ENCODE results near the gene SAYSD1. TPM values are rescaled to one million over a fixed set of nuclear protein-coding genes. Genes with fewer than 3 reads are reported as not detected.

The SAYSD1 gene
- total and polyA plus RNA-seq, 2 of the 8 experiments (the other 6 are each of a cell fraction or from before 2014, with no cell fraction given), result 6.7 to 7.9 TPM

- H2AFZ ChIP-seq (ENCODE audit: low read length), result no peak overlapping the region
- FAIRE-seq (no peak), DNase-seq (ENCODE audit: low read depth in 1 of 2, low spot score in 2 of 2) (no peak)
- 82% methylated on average over 12 of the region's 14 CpGs; no CpG with 5 or more reads in 1 of the 2 experiments for WGBS, 2 experiments (ENCODE audit: extremely low coverage in 1 of 2, insufficient coverage in 1 of 2, insufficient read length in 1 of 2, insufficient replicate concordance in 2 of 2, low coverage in 1 of 2, low lambda C conversion rate in 2 of 2, missing lambda C conversion rate in 1 of 2)
- H3K4me2 ChIP-seq (ENCODE audit: insufficient read depth in 1 of 2, low read depth in 2 of 2, low read length in 2 of 2), result no peak overlapping the region
- no peak overlapping the region for H3K4me3 ChIP-seq (ENCODE audit: extremely low read depth in 1 of 4, insufficient read depth in 2 of 4, low read depth in 3 of 4, low read length in 4 of 4)
- peaks cover 0 to 3% (median 2%) of the 10 kb centered on the region in 4 experiments; a peak in 2 of 8 replicates for H3K36me3 ChIP-seq (ENCODE audit: control insufficient read depth in 2 of 4, insufficient read depth in 4 of 4, low read length in 3 of 4)
- no peak overlapping the region for H3K14ac ChIP-seq (ENCODE audit: insufficient read length)
- H3K18ac ChIP-seq (ENCODE audit: extremely low read depth, low read length), result no peak overlapping the region
- H3K9me3 ChIP-seq (ENCODE audit: insufficient read depth in 2 of 2, low read depth in 1 of 2, low read length in 1 of 2), result no peaks in the 10 kb centered on the region
- no peak overlapping the region for H2BK120ac ChIP-seq (replicated peaks; ENCODE audit: low read depth, low read length)
- peaks cover 0 to 2% (median 0%) of the 10 kb centered on the region in 4 experiments; a peak in 2 of 7 replicates for H3K4me1 ChIP-seq (replicated peaks in 1 of 4; ENCODE audit: control insufficient read depth in 3 of 4, insufficient read depth in 4 of 4, low read length in 3 of 4)
- peaks cover 0 to 2% of the 10 kb centered on the region in 2 experiments for H4K20me1 ChIP-seq (replicated peaks in 1 of 2; ENCODE audit: control insufficient read depth in 1 of 2, insufficient read depth in 2 of 2, low read length in 2 of 2)
- no peak overlapping the region for H3K27ac ChIP-seq (ENCODE audit: low read depth, low read length)
- no peaks in the 10 kb centered on the region; the same call in 1 of the 2 replicates for H3K23me2 ChIP-seq (ENCODE audit: low read depth, low read length)
- no peak overlapping the region for H4K91ac ChIP-seq (replicated peaks; ENCODE audit: insufficient read length, low read length)
- no peak overlapping the region for H2BK12ac ChIP-seq (ENCODE audit: low read depth, low read length)
- no peaks in the 10 kb centered on the region for H3K79me1 ChIP-seq (ENCODE audit: low read depth, low read length)
- no peak overlapping the region for H2AK5ac ChIP-seq (ENCODE audit: low read depth, low read length)
- H4K8ac ChIP-seq (ENCODE audit: extremely low read depth, insufficient read depth, low read length), result no peak overlapping the region
- H4K5ac ChIP-seq (ENCODE audit: insufficient read length, low read depth, low read length), result no peak overlapping the region
- no peak overlapping the region for H2BK5ac ChIP-seq (ENCODE audit: low read depth, low read length)
- ChIA-PET POLR2A (ENCODE audit: partially characterized antibody) (interaction anchor here (0.8 to 1.5 kb wide), 2 partner anchors 17 to 24 kb away, joined by 3 to 4 read pairs; no protein-coding TSS in a partner anchor), CTCF (ENCODE audit: partially characterized antibody) (interaction anchor here (0.9 to 5.1 kb wide), 9 partner anchors 9 to 100 kb away, joined by 3 to 28 read pairs (median 4); no protein-coding TSS in a partner anchor)
- H3K56ac ChIP-seq (replicated peaks; ENCODE audit: insufficient read length, low read depth, low read length), result no peak overlapping the region
- TF ChIP-seq NANOG (IDR thresholded peaks at IDR 0.05; ENCODE audit: insufficient read depth, low read depth, low read length, poor library complexity, severe bottlenecking) (no peak), CHD2 (IDR thresholded peaks at IDR 0.05; ENCODE audit: low read length) (no peak), TCF12 (IDR thresholded peaks at IDR 0.05; ENCODE audit: low read depth, low read length) (no peak), RNF2 (IDR thresholded peaks at IDR 0.05; ENCODE audit: borderline replicate concordance, low read depth, low read length, missing control alignments, poor library complexity, severe bottlenecking) (no peak), CHD1 (IDR thresholded peaks at IDR 0.05; ENCODE audit: low read depth, low read length) (no peak)
- no peak overlapping the region for H3K9ac ChIP-seq (replicated peaks in 1 of 4; ENCODE audit: extremely low read depth in 1 of 4, low read depth in 3 of 4, low read length in 3 of 4)
- no peaks in the 10 kb centered on the region for H3K79me2 ChIP-seq (ENCODE audit: control insufficient read depth in 1 of 2, insufficient read depth in 2 of 2, low read length in 2 of 2)
- no peaks in the 10 kb centered on the region for H3K27me3 ChIP-seq (replicated peaks in 1 of 4; ENCODE audit: control insufficient read depth in 3 of 4, extremely low read depth in 1 of 4, insufficient read depth in 3 of 4, low read length in 3 of 4)
- H2BK20ac ChIP-seq (ENCODE audit: low read length), result no peak overlapping the region
- no peak overlapping the region for H2BK15ac ChIP-seq (ENCODE audit: low read length)
- no peak overlapping the region for H3K4ac ChIP-seq (replicated peaks; ENCODE audit: insufficient read length, low read depth, low read length)
- H3K23ac ChIP-seq (ENCODE audit: insufficient read length), result no peak overlapping the region
Observed at GRCh38 chr6:39059496-39060310, 55.3 kb downstream of the SAYSD1 start.

Data from H1 (cell line).